ENCODE results near the gene CCNL2.
"Not testable (repeated sequence)": the region's sequence is repeated elsewhere in the genome, so short reads cannot be mapped to it uniquely, and the experiment has no call there.

The CCNL2 gene

GRCh38 chr1:1432274-1432950 is 33.3 kb upstream of the CCNL2 start:
- no peak for DNase-seq

GRCh38 chr1:1431845-1432273 is 32.7 kb upstream of the CCNL2 start:
- no peak for DNase-seq

- DNase-seq, result no peak
These were observed 32.1 kb upstream of the CCNL2 start for GRCh38 chr1:1430992-1431844.

- DNase-seq, result no peak
These were observed 31.2 kb upstream of the CCNL2 start for GRCh38 chr1:1430114-1430982.

GRCh38 chr1:1429671-1430073 is 30.5 kb upstream of the CCNL2 start:
- DNase-seq, result no peak

- not testable (repeated sequence) for DNase-seq
These were observed 29.8 kb upstream of the CCNL2 start for GRCh38 chr1:1428967-1429366.

GRCh38 chr1:1428174-1428573 is 29.0 kb upstream of the CCNL2 start:
- no peak for DNase-seq

GRCh38 chr1:1427820-1428148 is 28.6 kb upstream of the CCNL2 start:
- DNase-seq, result no peak

GRCh38 chr1:1427106-1427819 is 28.1 kb upstream of the CCNL2 start:
- DNase-seq, result no peak

- DNase-seq, result no peak
These were observed 27.5 kb upstream of the CCNL2 start for GRCh38 chr1:1426496-1427105.

GRCh38 chr1:1425753-1426495 is 26.8 kb upstream of the CCNL2 start:
- no peak for DNase-seq

- no peak for DNase-seq
These were observed 26.3 kb upstream of the CCNL2 start for GRCh38 chr1:1425426-1425752.

- DNase-seq, result no peak
These were observed 25.6 kb upstream of the CCNL2 start for GRCh38 chr1:1424707-1425106.

GRCh38 chr1:1423245-1423597 is 24.1 kb upstream of the CCNL2 start:
- no peak for DNase-seq

GRCh38 chr1:1422465-1423244 is 23.5 kb upstream of the CCNL2 start:
- DNase-seq, result no peak

- no peak for DNase-seq
These were observed 22.9 kb upstream of the CCNL2 start for GRCh38 chr1:1421907-1422464.

- no peak for DNase-seq
These were observed 22.2 kb upstream of the CCNL2 start, which contains the start of gene ANKRD65 for GRCh38 chr1:1421147-1421906. Gene ANKRD65, minus strand, starts transcription at chr1:1421276. Its CDS starts 271 bp downstream, at chr1:1421005.

GRCh38 chr1:1420654-1421141 is 21.6 kb upstream of the CCNL2 start:
- no peak for DNase-seq

- no peak for DNase-seq
These were observed 20.9 kb upstream of the CCNL2 start for GRCh38 chr1:1419813-1420653.
